Measurements from ENCODE around the gene XYLT1. TPM values are rescaled to one million over a fixed set of nuclear protein-coding genes. Genes with fewer than 3 reads are reported as not detected.

Gene XYLT1
- total and polyA plus RNA-seq, 9 of the 15 experiments (the other 6 are each of a cell fraction or from before 2014, with no cell fraction given) = 0.03 to 0.09 (median 0.08) TPM; not detected in 6

GRCh38 chr16:17408955-17409441 lies 61.8 kb downstream of the XYLT1 start:
- 0% methylated on average over 7 of the region's 7 CpGs for WGBS (ENCODE audit: insufficient coverage, low coverage, missing lambda C conversion rate)
- in situ Hi-C loops (cut with MboI) = no loop called here
- TF ChIP-seq PRDM10 (IDR thresholded peaks at IDR 0.05; ENCODE audit: partially characterized antibody) = no peak
- TF ChIP-seq ARID4B (CRISPR knock-in tag; IDR thresholded peaks at IDR 0.05) = no peak
- no peak for TF ChIP-seq TEAD2 (tag; IDR thresholded peaks at IDR 0.05)
- TF ChIP-seq ZNF354B (CRISPR knock-in tag; IDR thresholded peaks at IDR 0.05) = no peak
- no peaks in the 10 kb centered on the region for H3K36me3 ChIP-seq (ENCODE audit: control insufficient read depth, insufficient read depth, low read length)
- BruUV-seq (replicated peaks) = no TSS peak
- no peaks in the 10 kb centered on the region for H3K4me1 ChIP-seq (replicated peaks in 1 of 2; ENCODE audit: control insufficient read depth in 2 of 2, insufficient read depth in 2 of 2, low read length in 2 of 2)
- no peak overlapping the region for H2AFZ ChIP-seq (ENCODE audit: low read depth, low read length)
- ChIA-PET POLR2A (no interaction called here), CTCF (ENCODE audit: low intra/inter-chr PET ratio) (no interaction called here)
- no peak overlapping the region for H3K4me3 ChIP-seq
- H3K27me3 ChIP-seq (ENCODE audit: control insufficient read depth in 2 of 2, insufficient read depth in 2 of 2, low read length in 2 of 2) = peaks cover 2 to 19% of the 10 kb centered on the region in 2 experiments; a peak in 3 of 5 replicates
- no peak overlapping the region for H3K9ac ChIP-seq (ENCODE audit: insufficient read depth in 1 of 2, low read depth in 2 of 2, low read length in 2 of 2)
- no peak for DNase-seq (ENCODE audit: extremely low read depth in 1 of 4, low spot score in 3 of 4)
- H3K9me3 ChIP-seq (replicated peaks; ENCODE audit: control insufficient read depth, insufficient read depth, low read depth, low read length) = no peaks in the 10 kb centered on the region
- no peak for ATAC-seq
- H4K20me1 ChIP-seq (replicated peaks; ENCODE audit: control insufficient read depth, insufficient read depth, low read length) = no peaks in the 10 kb centered on the region
- H3K79me2 ChIP-seq (ENCODE audit: control insufficient read depth, insufficient read depth, low read length) = no peaks in the 10 kb centered on the region
- FAIRE-seq = no peak
- no peaks in the 10 kb centered on the region for H3K9me1 ChIP-seq (ENCODE audit: control insufficient read depth, insufficient read depth, low read length)
- no peak overlapping the region for H3K27ac ChIP-seq (ENCODE audit: extremely low read depth, low read depth, low read length)
- no peak overlapping the region for H3K4me2 ChIP-seq (ENCODE audit: insufficient read depth, low read length)
- intact Hi-C loops (cut with micrococcal nuclease) = no loop called here

Data from K562 (cell line).